Glomerular visceral epithelial cell (primary cell): ENCODE results near the gene TLR7.

Source experiments
- DNase-seq: peaks from one replicate; pipeline ENCODE4 v3.0.0-alpha.2; 2016; ENCODE audit errors: extremely low spot score

The TLR7 gene

DNA sequence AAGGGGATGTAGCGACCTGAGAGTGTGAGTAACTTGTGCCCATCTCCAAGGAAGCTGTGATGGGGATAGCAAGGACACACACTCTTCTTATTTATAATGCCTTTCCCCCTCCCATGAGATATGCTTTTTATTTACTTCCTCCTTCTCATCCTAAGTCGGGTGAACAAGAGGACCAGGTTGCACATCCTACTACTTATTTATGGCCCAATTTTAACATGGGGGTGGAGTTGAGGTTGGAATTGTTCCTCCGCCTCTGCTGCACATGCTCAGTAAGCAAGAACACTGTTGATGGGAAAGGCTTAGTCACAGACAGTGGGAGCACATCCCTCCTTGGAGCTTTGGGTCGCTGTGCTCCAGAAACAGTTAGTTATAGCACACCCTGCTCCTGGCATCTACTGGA, 24.3 kb downstream of the TLR7 start:
- DNase-seq = no peak

DNA sequence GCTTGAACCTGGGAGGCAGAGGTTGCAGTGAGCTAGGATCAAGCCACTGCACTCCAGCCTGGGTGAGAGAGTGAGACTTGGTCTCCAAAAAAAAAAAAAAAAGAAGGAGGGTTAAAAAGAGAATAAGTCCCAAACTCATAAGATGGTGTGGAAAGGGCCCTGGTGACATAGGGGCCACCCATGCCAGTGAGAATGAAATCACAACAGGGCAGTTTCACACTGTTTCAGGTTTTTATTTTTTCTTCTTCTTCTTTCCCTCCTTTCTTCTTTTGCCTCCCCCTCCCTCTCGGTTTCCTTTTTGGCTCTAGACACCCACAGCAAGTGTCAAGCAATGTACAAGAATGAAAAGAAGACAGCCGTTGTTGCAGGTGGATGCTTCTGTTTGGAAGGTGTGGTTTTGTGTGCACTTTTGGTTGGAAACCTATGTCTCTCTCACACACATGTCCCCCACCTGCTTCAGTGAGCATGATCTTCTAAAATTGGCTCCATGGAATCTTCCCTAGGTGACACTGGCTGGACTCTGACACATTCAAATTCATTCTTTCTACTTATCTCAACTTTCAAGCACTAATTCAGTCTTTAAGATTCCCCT, 25.1 kb downstream of the TLR7 start:
- DNase-seq = no peak

DNA sequence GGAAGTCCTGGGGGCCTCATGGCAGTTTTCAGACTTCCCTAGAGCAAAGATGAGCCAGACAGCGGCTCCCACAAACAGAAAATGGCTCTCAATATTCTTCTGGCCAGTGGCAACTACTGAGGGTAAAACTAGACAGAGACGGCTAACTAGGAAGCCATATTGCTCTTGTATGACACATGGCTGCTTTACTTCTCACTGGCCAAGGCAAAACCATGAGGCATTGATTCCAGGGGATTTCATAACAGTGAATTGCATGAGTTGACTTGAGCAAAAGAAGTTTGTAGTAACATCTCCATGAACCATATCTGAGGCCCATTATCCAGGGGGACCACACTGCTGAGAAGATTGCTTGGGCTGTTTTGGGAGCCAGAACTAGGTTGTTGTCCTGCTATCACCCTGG, 25.8 kb downstream of the TLR7 start:
- DNase-seq = no peak

DNA sequence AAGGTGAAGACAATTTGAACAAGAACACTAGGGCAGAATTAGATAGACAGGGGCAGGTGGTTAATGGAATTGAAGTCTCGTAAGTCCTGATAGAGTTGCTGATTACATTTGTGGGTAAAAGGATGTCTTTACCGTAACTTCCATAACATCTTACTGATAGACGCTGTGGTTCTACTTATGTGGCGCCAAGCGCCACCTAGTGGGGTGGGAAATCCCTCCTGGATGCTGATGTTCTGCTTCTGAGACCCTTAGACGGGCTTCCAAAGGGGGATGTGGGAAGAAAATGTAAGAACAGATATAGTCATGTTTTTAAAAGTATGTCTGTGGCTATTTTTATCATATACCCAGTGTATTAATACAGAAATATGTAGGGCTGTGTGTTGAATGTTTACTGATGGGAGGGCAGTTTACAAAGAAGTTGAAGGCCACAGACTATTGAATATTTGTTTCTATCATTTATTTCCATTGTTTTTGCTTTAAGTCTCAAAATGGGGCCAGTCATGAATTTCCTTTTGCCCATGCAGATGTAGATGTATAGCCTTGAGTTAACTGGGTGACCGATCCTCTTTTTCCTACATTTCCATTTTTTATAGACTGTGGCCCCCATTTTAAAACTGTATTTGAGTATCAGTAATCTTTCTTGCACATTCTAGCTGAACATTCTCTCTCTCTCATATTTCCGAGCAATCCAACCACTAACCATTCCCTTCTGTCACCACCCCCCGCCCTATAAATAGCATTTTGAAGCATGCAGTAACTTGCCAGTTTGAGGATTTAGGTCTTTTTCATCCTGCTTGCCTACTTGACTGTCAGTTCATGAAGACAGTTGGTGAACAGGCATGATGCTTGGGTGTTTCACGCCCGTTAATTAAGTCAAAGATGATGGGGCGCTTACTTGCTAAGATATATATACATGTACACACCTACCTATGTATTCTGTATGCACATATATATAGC, 27.5 kb downstream of the TLR7 start:
- peak; percentile 31 for DNase-seq

DNA sequence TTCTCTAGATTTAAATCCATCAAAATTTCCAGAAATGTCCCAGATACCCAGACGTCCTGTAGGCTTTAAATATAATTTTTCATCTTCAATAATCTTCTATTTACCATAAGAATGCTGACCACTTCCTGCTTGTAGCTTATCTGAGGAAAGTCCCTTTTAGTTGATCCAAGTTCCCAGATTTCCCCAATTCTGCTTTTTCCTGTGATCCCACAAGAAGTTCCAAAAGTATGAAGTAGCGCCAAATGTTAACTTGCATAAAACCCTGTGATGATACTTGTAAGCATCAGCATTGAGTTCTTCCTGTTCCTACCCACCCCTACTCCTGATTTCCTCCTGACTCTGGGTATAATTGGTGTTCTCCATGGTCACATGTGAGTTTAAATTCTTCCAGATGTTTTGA, 29.0 kb downstream of the TLR7 start:
- DNase-seq = no peak

DNA sequence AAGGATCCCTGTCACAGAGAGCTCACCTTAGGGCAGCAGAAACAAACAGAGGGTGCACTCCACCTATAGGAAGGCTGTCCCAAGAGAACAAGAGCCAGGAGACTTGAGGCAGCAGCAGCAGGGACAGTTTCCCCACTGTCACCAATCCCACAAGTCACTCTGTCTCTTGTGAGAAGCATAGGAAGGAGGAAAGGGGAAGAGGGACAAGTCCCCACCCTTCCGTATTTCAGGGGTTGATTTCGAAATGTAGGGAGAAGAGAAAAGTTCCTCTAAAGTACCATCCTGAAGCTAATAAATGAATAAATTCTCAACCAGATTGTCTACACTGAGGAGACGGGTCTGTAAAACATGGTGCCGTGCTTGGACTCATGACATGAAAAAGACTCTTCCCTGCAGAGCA, 30.1 kb downstream of the TLR7 start:
- DNase-seq = no peak

DNA sequence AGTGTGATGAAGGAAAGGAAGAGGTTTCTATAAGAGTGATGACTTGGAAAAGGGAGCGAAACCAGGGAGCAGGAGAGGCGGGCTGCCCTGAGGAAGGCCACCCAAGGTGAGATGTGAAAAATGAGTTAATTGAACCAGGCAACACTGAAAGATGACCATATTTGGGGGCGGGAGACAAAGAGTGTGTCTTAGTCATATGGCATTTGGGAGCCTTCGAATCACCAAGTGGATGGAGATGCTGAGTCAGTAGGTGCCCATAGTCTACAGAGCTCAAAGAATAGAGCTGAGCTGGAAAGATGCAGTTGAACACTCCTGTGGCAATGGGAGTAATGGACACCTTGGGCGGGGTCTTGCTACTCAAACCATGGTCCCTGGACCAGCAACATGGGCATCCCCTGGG, 31.2 kb downstream of the TLR7 start:
- DNase-seq = no peak

DNA sequence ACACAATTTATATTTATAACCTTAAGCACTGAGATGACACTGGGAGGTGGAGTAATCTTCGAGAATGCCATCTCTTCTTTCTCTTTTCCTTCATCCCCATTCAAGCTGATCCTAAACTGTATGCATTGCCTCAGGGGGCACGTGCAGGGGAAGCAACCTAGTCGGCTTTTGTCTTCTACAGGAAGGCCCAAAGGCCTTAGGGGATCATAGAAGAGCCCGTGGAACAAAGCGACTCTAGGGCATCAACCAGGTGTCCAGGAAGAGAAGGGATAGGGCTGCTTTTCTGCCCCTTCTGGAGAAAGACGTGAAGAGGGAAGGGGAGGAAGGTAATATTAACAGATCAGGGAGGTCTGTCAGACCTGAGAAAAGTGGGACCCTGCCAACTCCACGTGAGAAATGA, 32.6 kb downstream of the TLR7 start:
- no peak for DNase-seq

DNA sequence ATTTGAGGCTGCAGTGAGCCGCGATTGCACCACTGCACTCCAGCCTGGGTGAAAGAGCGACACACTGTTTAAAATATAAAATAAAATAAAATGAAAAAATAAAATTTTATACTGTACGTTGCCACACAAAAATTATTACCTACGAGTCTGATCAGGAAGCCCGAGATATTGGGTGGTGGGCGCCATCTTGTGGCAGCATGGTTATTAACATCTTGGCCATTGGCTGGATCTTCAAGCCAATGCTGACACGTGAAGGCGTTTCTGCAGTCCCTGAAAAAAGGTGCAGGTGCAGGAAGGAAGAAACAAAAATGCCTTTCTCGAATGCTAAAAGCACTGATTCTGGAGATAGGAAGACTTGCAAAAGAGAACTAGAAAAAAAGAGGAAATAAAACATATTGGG, 34.6 kb downstream of the TLR7 start:
- DNase-seq = peak; percentile 39

DNA sequence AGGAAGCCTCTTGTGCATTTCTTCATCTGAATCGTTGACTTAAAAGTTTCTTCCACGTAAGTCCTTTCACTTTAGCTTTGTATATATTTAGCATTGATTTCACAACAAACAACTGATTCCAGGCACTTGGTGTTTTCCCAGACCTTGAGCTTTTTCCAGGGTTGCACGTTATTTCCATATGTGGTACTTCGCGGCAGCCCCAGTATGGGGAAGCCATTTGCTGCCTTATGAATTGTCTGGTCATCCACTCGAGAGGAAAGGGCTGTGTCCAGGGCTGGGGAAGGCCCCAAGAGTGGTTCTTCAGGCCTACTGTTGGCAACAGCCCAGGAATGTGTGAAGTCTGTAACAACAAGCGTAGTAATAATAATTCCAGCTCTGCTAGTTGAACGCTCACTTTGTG, 36.8 kb downstream of the TLR7 start:
- DNase-seq = no peak

DNA sequence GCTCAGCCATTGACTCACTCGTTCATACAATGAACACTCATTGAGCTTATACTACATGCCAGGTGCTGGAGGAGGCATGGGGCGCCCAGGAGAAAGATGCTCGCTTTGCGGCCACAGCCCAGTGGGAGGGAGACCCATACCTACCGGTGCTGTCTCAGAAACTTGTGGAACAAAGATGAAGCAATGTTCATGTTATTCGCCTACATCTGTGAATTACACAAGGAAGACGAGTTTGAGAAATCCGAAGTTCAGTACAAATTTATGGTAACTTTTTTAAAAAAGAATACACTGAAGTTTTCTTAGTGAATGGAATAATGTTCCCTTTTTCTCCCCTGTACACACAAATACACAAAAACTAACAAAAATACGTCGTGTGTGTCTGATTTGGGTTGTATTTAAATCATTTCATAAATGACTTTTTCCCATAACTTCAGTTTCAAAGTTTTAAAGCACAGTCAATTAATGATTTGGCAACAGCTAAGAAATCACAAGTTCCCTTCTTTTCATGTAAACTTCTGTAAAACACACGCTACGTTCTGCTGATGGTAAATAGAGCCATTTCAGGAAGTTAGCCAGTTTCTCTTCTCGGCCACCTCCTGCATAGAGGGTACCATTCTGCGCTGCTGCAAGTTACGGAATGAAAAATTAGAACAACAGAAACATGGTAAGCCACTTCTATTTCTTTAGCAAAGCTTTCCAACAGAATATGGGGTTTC, 39.3 kb downstream of the TLR7 start, which contains the start of gene TLR8:
Gene TLR8, plus strand, starts transcription at position 575 of the 716 bp plus-strand sequence. Its CDS starts 87 bp downstream, at position 662.
- DNase-seq = no peak

DNA sequence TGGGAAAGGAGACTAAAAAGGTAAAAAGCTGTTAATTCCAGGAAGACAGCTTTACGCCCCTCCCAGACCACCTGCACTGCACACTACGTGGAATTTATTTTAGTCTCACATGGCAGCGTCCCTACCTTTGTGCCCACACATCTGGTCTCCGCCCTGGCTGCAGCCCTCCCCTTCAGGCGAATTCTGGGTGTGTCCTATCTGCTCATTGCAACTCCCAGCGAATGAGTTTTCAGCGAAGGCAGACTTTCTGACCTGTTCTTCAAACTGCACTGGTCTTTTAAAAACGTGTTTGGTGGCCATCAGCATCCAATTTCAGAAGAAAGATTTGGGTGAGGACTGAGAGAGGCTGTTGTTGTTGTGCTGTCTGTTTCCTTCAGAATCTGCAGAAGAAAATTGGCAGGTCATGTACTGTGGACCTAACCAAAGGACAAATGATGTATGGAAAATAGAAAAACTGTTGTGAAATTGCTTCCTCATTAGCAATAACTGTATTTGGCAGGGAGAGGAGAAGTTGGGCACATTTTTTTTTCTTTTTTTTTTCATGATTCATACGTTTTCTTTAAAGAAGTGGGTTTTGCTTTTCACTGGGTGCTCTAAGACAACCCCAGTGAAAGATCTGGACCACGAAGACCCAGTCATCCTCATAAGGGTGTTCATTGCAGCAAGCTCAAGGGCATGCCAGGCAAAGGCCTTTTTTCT, 43.7 kb downstream of the TLR7 start:
- no peak for DNase-seq

DNA sequence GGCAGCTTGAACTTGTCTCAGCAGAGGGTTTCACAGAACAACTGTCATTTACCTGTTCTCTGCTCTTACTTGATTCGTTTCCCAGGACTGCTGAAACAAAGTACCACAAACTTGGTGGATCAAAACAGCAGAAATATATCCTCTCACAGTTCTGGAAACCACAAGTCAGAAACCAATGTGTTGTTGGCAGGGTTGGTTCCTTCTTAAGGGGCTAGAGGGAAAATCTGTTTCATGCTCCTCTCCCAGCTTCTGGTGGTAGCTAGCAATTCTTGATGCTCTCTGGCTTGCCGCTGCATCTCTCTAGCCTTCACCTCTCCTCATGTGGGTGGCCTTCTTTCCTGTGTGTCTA, 44.2 kb downstream of the TLR7 start:
- no peak for DNase-seq

DNA sequence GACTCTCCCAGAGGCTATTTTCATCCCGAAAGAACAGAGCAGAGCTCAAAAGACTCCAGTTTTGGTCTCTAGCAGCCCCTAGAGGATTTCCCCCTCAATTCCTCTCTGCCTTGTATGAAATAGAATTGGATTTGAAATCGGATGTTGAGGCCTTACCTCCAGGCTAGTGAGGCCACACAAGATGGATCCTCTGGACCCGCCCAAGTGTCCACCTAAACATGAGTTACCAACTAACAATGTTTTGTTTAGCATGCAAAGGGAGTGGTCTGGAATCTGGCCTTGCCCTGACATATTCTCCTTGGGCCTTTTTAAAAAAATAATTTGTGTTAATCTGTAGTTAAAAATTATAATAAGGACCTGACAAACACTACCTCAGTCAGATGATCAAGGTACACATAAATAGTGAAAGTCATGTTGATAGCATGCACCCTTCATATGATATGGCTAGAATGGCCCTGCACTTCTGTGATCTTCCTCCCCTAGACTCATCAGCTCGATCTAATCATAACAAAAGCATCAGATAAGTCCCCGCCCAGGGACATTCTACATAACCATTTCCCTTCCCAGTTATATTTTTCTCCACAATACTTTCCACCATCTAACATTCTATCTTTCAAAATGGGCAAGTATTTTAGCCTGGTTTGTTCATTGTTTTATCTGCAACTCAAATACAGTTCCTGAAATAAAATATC, 46.1 kb downstream of the TLR7 start:
- DNase-seq = no peak

DNA sequence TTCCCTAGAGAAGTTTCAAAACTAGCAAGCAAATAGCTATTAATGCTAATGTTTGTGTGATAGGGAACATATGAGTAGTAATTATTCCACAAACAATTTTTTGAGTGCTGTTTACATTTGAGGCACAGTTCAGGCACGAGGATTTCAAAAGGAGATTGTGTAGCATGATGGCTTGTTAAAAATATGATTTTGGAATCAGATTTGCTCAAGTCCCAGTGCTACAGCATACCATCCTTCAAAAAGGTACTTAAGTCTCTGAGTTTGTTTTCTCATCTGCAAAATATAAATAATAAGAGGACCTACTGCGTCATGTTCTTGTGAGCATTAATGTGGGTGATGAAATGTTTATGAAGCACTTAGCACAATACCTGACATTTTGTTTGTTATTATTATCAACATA, 50.9 kb downstream of the TLR7 start:
- no peak for DNase-seq

DNA sequence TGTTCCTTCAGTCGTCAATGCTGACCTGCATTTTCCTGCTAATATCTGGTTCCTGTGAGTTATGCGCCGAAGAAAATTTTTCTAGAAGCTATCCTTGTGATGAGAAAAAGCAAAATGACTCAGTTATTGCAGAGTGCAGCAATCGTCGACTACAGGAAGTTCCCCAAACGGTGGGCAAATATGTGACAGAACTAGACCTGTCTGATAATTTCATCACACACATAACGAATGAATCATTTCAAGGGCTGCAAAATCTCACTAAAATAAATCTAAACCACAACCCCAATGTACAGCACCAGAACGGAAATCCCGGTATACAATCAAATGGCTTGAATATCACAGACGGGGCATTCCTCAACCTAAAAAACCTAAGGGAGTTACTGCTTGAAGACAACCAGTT, 52.2 kb downstream of the TLR7 start:
- no peak for DNase-seq

DNA sequence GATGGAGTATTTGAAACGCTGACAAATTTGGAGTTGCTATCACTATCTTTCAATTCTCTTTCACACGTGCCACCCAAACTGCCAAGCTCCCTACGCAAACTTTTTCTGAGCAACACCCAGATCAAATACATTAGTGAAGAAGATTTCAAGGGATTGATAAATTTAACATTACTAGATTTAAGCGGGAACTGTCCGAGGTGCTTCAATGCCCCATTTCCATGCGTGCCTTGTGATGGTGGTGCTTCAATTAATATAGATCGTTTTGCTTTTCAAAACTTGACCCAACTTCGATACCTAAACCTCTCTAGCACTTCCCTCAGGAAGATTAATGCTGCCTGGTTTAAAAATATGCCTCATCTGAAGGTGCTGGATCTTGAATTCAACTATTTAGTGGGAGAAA, 52.7 kb downstream of the TLR7 start:
- DNase-seq = no peak

DNA sequence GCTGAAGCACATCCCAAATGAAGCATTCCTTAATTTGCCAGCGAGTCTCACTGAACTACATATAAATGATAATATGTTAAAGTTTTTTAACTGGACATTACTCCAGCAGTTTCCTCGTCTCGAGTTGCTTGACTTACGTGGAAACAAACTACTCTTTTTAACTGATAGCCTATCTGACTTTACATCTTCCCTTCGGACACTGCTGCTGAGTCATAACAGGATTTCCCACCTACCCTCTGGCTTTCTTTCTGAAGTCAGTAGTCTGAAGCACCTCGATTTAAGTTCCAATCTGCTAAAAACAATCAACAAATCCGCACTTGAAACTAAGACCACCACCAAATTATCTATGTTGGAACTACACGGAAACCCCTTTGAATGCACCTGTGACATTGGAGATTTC, 54.1 kb downstream of the TLR7 start:
- DNase-seq = no peak

DNA sequence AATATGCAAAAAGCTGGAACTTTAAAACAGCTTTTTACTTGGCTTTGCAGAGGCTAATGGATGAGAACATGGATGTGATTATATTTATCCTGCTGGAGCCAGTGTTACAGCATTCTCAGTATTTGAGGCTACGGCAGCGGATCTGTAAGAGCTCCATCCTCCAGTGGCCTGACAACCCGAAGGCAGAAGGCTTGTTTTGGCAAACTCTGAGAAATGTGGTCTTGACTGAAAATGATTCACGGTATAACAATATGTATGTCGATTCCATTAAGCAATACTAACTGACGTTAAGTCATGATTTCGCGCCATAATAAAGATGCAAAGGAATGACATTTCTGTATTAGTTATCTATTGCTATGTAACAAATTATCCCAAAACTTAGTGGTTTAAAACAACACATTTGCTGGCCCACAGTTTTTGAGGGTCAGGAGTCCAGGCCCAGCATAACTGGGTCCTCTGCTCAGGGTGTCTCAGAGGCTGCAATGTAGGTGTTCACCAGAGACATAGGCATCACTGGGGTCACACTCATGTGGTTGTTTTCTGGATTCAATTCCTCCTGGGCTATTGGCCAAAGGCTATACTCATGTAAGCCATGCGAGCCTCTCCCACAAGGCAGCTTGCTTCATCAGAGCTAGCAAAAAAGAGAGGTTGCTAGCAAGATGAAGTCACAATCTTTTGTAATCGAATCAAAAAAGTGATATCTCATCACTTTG, 55.2 kb downstream of the TLR7 start:
- no peak for DNase-seq

DNA sequence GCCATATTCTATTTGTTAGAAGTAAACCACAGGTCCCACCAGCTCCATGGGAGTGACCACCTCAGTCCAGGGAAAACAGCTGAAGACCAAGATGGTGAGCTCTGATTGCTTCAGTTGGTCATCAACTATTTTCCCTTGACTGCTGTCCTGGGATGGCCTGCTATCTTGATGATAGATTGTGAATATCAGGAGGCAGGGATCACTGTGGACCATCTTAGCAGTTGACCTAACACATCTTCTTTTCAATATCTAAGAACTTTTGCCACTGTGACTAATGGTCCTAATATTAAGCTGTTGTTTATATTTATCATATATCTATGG, 55.7 kb downstream of the TLR7 start:
- no peak for DNase-seq

DNA sequence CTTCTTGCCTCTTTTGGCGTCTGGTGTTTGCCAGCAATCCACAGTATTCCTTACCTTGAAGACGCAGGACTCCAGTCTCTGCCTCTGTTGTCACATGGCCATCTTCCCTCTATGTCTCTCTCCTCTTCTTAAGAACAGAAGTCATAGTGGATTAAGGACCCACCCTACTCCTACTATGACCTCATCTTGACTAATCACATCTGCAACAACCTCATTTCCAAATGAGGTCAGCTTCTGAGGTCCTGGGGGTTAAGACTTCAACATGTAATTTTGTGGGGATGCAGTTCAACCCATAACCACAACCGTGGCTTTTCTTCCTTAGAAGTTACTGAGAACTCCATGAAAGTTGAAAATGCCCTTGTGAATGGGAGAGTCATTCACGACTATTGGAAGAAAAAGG, 62.8 kb downstream of the TLR7 start:
- peak; percentile 7 for DNase-seq
